CD14-positive monocyte (primary cell): ENCODE data around the gene TMPRSS3. TPM values are rescaled to one million over a fixed set of nuclear protein-coding genes. Genes with fewer than 3 reads are reported as not detected.

ENCODE experiments used
- DNase-seq, 3 donors: peaks; one replicate each; pipeline ENCODE4 v3.0.0-alpha.2; 2011 to 2022
- H2AFZ ChIP-seq: 2 replicates; pipeline ENCODE4 v1.6.0; 2012; ENCODE audit warnings: mild to moderate bottlenecking, low read depth, low read length, inconsistent platforms; ENCODE audit not compliant: insufficient read depth, poor library complexity, severe bottlenecking
- H3K27ac ChIP-seq, 2 donors: 1 replicate in 1 of 2; 2 replicates in 1 of 2; pipeline ENCODE4 v1.5.1; 2012 to 2013; ENCODE audit warnings: low read length in 2 of 2, control low read depth in 1 of 2, inconsistent platforms in 1 of 2, low read depth in 1 of 2, mild to moderate bottlenecking in 1 of 2
- H3K27me3 ChIP-seq, 2 donors: one replicate each; pipeline versions ENCODE4 v1.6.0 to v1.6.1; 2011 to 2013; ENCODE audit warnings: low read length in 2 of 2; ENCODE audit not compliant: control insufficient read depth in 2 of 2, insufficient read depth in 2 of 2
- H3K36me3 ChIP-seq, 2 donors: replicated peaks in 1 of 2; 1 replicate in 1 of 2; 2 replicates in 1 of 2; pipeline versions ENCODE4 v1.5.1 to v1.6.1; 2012 to 2013; ENCODE audit warnings: low read length in 2 of 2, control low read depth in 1 of 2, inconsistent platforms in 1 of 2, mild to moderate bottlenecking in 1 of 2; ENCODE audit not compliant: insufficient read depth in 2 of 2, control insufficient read depth in 1 of 2
- H3K4me1 ChIP-seq, 2 donors: 1 replicate in 1 of 2; 2 replicates in 1 of 2; pipeline versions ENCODE4 v1.5.1 to v1.6.1; 2012 to 2013; ENCODE audit warnings: low read length in 2 of 2, control low read depth in 1 of 2, inconsistent platforms in 1 of 2, mild to moderate bottlenecking in 1 of 2, moderate library complexity in 1 of 2; ENCODE audit not compliant: insufficient read depth in 2 of 2, control insufficient read depth in 1 of 2
- H3K4me2 ChIP-seq: replicated peaks from 2 replicates; pipeline ENCODE3; 2012; ENCODE audit warnings: low read length, moderate library complexity, mild to moderate bottlenecking; ENCODE audit not compliant: poor library complexity, severe bottlenecking; ENCODE audit errors: extremely low read depth
- H3K4me3 ChIP-seq, 3 experiments: fragments of 200-600 bp in 1 of 3; sonication (generic) in 1 of 3; replicated peaks in 1 of 3; 1 replicate in 2 of 3; 2 replicates in 1 of 3; pipeline ENCODE4 v1.5.1; 2011 to 2013; ENCODE audit warnings: low read length in 3 of 3, mild to moderate bottlenecking in 3 of 3, control low read depth in 2 of 3, low read depth in 2 of 3, inconsistent platforms in 1 of 3, moderate library complexity in 1 of 3
- H3K79me2 ChIP-seq: 2 replicates; pipeline ENCODE4 v1.6.0; 2012; ENCODE audit warnings: mild to moderate bottlenecking, control low read depth, inconsistent platforms, low read length, moderate library complexity; ENCODE audit not compliant: insufficient read depth
- H3K9ac ChIP-seq: 2 replicates; pipeline ENCODE4 v1.6.0; 2017; ENCODE audit warnings: low read length, mild to moderate bottlenecking; ENCODE audit not compliant: insufficient read depth, poor library complexity, severe bottlenecking
- H3K9me3 ChIP-seq, 2 donors: replicated peaks in 1 of 2; 1 replicate in 1 of 2; 2 replicates in 1 of 2; pipeline versions ENCODE4 v1.5.1 to v1.6.1; 2012 to 2013; ENCODE audit warnings: low read length in 2 of 2, control low read depth in 1 of 2; ENCODE audit not compliant: control insufficient read depth in 1 of 2, insufficient read depth in 1 of 2
- H4K20me1 ChIP-seq: 2 replicates; pipeline ENCODE4 v1.6.0; 2012; ENCODE audit warnings: mild to moderate bottlenecking, low read length, control low read depth, moderate library complexity; ENCODE audit not compliant: insufficient read depth
- H3K27ac Mint-ChIP-seq, 7 donors: one replicate each; pipeline ENCODE4 v1.8.0; 2020; ENCODE audit warnings: mild to moderate bottlenecking in 7 of 7, mixed read lengths in 7 of 7, moderate library complexity in 6 of 7, inconsistent platforms in 2 of 7
- H3K27me3 Mint-ChIP-seq, 3 donors: one replicate each; pipeline ENCODE4 v1.8.0; 2021 to 2022; ENCODE audit warnings: low read depth in 3 of 3, mild to moderate bottlenecking in 3 of 3, mixed read lengths in 3 of 3, moderate library complexity in 3 of 3, inconsistent platforms in 1 of 3
- H3K36me3 Mint-ChIP-seq, 2 donors: one replicate each; pipeline ENCODE4 v1.8.0; 2020; ENCODE audit warnings: mixed read lengths in 2 of 2, inconsistent platforms in 1 of 2, mild to moderate bottlenecking in 1 of 2
- H3K4me1 Mint-ChIP-seq: one replicate; pipeline ENCODE4 v1.8.0; 2020; ENCODE audit warnings: mild to moderate bottlenecking, mixed read lengths
- H3K4me3 Mint-ChIP-seq, 2 donors: one replicate each; pipeline ENCODE4 v1.8.0; 2020; ENCODE audit warnings: mild to moderate bottlenecking in 2 of 2, mixed read lengths in 2 of 2, moderate library complexity in 1 of 2
- H3K9me3 Mint-ChIP-seq, 7 donors: one replicate each; pipeline ENCODE4 v1.8.0; 2020 to 2022; ENCODE audit warnings: mixed read lengths in 7 of 7, mild to moderate bottlenecking in 6 of 7, moderate library complexity in 6 of 7, inconsistent platforms in 2 of 7
- WGBS: methylation state at CpG from one replicate; pipeline ENCODE4 v1.1.5; 2013; ENCODE audit warnings: missing lambda C conversion rate; ENCODE audit not compliant: insufficient coverage; 5-methylcytosine and 5-hydroxymethylcytosine counted together
- intact Hi-C, 2 donors: fragments of 100-400 bp; cut with micrococcal nuclease; formaldehyde crosslinking; loops; one replicate each; pipeline versions ENCODE4 v1.15.0 to v1.15.1; 2023
- polyA plus RNA-seq, 3 donors: library from polyadenylated mRNA; depleted of rRNA in 1 of 3; unstranded in 2 of 3; stranded (reverse) in 1 of 3; fragments of 300-500 nt in 2 of 3; fragments of >200 nt in 1 of 3; fragmentation: Illumina TruSeq in 2 of 3; gene quantifications; 1 replicate in 2 of 3; 2 replicates in 1 of 3; pipeline ENCODE4 v1.2.3, GENCODE V29; 2012 to 2021
- TF ChIP-seq, protein P1 (sequence below): fragments of 200-600 bp; IDR thresholded peaks from one replicate; pipeline ENCODE4 v1.8.0; 2022; ENCODE audit warnings: antibody characterized with exemption, mild to moderate bottlenecking

The TMPRSS3 gene
- polyA plus RNA-seq, 3 donors: 0.30 TPM; not detected in 2

DNA sequence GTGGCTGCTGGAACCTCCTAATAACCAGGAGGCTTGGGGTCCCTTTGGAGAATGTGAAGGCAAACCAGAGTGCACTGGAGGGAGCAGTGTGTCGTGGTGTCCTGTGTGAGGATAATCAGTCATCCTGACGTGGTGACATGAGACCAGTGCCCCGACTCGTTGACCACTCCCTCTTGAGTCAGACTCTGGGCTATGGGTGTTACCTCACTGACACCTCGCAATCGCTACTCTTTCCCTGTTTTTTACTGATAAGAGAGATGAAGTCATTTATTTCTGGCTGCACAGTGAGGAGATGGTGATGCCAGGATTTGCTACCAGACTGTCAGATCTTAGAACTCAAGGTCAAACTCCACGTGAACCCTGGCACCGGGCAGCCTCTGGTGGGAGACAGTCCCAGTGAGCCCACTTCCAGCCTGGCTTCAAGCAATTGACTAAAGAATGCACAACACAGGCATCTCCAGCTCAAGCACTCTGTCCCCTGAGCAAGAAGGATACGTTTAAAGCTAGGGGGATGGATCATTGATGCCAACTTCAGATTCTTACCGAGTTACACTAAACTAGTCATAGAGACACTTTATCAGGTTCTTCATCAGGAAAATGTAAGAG lies 38.2 kb upstream of the TMPRSS3 start:
- Histone ChIP-seq H3K9me3 (no peaks in the 10 kb centered on the region), H3K27me3 (no peaks in the 10 kb centered on the region), H3K79me2 (no peaks in the 10 kb centered on the region), H3K4me1 (peaks cover 7% of the 10 kb centered on the region in 2 donors), H3K27ac (no peak overlapping the region), H2AFZ (no peak overlapping the region), H4K20me1 (no peaks in the 10 kb centered on the region), H3K4me2 (no peak overlapping the region), H3K9ac (no peak overlapping the region), H3K4me3 (no peak overlapping the region), H3K36me3 (no peaks in the 10 kb centered on the region)
- peak in 1 of 3 donors; percentile 26 for DNase-seq
- Mint-ChIP-seq H3K36me3 (no peaks in the 10 kb centered on the region), H3K4me3 (peak overlapping the region in 1 of 2 donors; percentile 17), H3K4me1 (peaks cover 8% of the 10 kb centered on the region), H3K27me3 (peaks cover 0 to 2% (median 0%) of the 10 kb centered on the region in 3 donors), H3K27ac (peak overlapping the region in 1 of 7 donors; percentile 16), H3K9me3 (peaks cover 0 to 15% (median 10%) of the 10 kb centered on the region in 7 donors)
- intact Hi-C loops: no loop called here
- 78% methylated on average over 4 of the region's 10 CpGs for whole genome bisulfite sequencing
- TF ChIP-seq, protein P1, sequence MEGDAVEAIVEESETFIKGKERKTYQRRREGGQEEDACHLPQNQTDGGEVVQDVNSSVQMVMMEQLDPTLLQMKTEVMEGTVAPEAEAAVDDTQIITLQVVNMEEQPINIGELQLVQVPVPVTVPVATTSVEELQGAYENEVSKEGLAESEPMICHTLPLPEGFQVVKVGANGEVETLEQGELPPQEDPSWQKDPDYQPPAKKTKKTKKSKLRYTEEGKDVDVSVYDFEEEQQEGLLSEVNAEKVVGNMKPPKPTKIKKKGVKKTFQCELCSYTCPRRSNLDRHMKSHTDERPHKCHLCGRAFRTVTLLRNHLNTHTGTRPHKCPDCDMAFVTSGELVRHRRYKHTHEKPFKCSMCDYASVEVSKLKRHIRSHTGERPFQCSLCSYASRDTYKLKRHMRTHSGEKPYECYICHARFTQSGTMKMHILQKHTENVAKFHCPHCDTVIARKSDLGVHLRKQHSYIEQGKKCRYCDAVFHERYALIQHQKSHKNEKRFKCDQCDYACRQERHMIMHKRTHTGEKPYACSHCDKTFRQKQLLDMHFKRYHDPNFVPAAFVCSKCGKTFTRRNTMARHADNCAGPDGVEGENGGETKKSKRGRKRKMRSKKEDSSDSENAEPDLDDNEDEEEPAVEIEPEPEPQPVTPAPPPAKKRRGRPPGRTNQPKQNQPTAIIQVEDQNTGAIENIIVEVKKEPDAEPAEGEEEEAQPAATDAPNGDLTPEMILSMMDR: no peak

GRCh38 chr21:42432695-42433094 lies 36.8 kb upstream of the TMPRSS3 start:
- Histone ChIP-seq H3K27ac (no peak overlapping the region), H3K79me2 (no peaks in the 10 kb centered on the region), H3K9me3 (no peaks in the 10 kb centered on the region), H3K4me1 (peaks cover 7% of the 10 kb centered on the region in 2 donors), H3K36me3 (no peaks in the 10 kb centered on the region), H3K4me3 (no peak overlapping the region), H4K20me1 (no peaks in the 10 kb centered on the region), H2AFZ (no peak overlapping the region), H3K4me2 (no peak overlapping the region), H3K27me3 (no peaks in the 10 kb centered on the region), H3K9ac (no peak overlapping the region)
- H3K9me3 Mint-ChIP-seq: peaks cover 0 to 15% (median 10%) of the 10 kb centered on the region in 7 donors
- TF ChIP-seq, protein P1: no peak
- no peaks in the 10 kb centered on the region for H3K36me3 Mint-ChIP-seq
- no peak overlapping the region for H3K4me3 Mint-ChIP-seq
- peaks cover 11% of the 10 kb centered on the region for H3K4me1 Mint-ChIP-seq
- no CpG with 5 or more reads among the region's 1 CpG for WGBS
- H3K27me3 Mint-ChIP-seq: peaks cover 0 to 2% (median 1%) of the 10 kb centered on the region in 3 donors
- no peak overlapping the region for H3K27ac Mint-ChIP-seq
- no peak for DNase-seq
- intact Hi-C loops: no loop called here
